IPS-15b (cell line): ENCODE results near the gene TSPAN2.

ENCODE experiments used
- H3K27me3 ChIP-seq: one replicate; pipeline ENCODE4 v1.6.1; 2013; ENCODE audit warnings: low read length; ENCODE audit not compliant: control insufficient read depth, insufficient read depth
- H3K36me3 ChIP-seq: one replicate; pipeline ENCODE4 v1.6.1; 2013; ENCODE audit warnings: low read length; ENCODE audit not compliant: control insufficient read depth, insufficient read depth
- H3K4me1 ChIP-seq: one replicate; pipeline ENCODE4 v1.6.1; 2013; ENCODE audit warnings: mild to moderate bottlenecking, low read length; ENCODE audit not compliant: control insufficient read depth, insufficient read depth
- H3K4me3 ChIP-seq: one replicate; pipeline ENCODE4 v1.5.1; 2013; ENCODE audit warnings: low read depth, low read length
- H3K9ac ChIP-seq: one replicate; pipeline ENCODE4 v1.6.1; 2013; ENCODE audit warnings: low read depth, mild to moderate bottlenecking, low read length
- H3K9me3 ChIP-seq: one replicate; pipeline ENCODE4 v1.6.1; 2013; ENCODE audit warnings: mild to moderate bottlenecking, low read length; ENCODE audit not compliant: control insufficient read depth, insufficient read depth

Gene TSPAN2

GRCh38 chr1:115127539-115127938, 38.2 kb upstream of the TSPAN2 start:
- H3K36me3 ChIP-seq = no peaks in the 10 kb centered on the region
- no peak overlapping the region for H3K9ac ChIP-seq
- H3K4me3 ChIP-seq = no peak overlapping the region
- H3K9me3 ChIP-seq = no peaks in the 10 kb centered on the region
- H3K27me3 ChIP-seq = no peaks in the 10 kb centered on the region
- no peaks in the 10 kb centered on the region for H3K4me1 ChIP-seq

GRCh38 chr1:115126516-115126915, 37.2 kb upstream of the TSPAN2 start:
- no peak overlapping the region for H3K9ac ChIP-seq
- no peak overlapping the region for H3K4me3 ChIP-seq
- no peaks in the 10 kb centered on the region for H3K36me3 ChIP-seq
- H3K27me3 ChIP-seq = no peaks in the 10 kb centered on the region
- H3K9me3 ChIP-seq = no peaks in the 10 kb centered on the region
- H3K4me1 ChIP-seq = no peaks in the 10 kb centered on the region

DNA sequence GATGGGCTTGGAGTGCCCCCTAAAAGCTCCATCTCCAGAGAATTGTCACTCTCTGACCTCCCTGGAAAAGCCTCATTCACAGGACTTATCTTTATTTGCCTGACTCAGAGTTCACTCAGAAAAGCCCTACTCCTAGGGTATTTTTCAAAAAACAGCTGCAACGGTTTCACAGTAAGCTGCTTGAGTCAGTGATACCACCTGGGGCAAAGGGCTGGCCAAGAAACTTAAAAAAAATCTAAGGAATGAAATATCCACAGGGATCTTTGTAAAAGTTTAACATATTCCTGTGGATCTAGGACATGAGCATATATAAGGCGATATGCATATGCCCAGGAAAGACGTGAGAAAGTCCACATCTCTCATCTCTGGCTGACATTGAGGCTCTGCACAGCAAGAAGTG, 33.8 kb upstream of the TSPAN2 start:
- no peaks in the 10 kb centered on the region for H3K4me1 ChIP-seq
- no peaks in the 10 kb centered on the region for H3K36me3 ChIP-seq
- H3K9ac ChIP-seq = no peak overlapping the region
- H3K9me3 ChIP-seq = peaks cover 8% of the 10 kb centered on the region
- H3K27me3 ChIP-seq = no peaks in the 10 kb centered on the region
- H3K4me3 ChIP-seq = no peak overlapping the region

DNA sequence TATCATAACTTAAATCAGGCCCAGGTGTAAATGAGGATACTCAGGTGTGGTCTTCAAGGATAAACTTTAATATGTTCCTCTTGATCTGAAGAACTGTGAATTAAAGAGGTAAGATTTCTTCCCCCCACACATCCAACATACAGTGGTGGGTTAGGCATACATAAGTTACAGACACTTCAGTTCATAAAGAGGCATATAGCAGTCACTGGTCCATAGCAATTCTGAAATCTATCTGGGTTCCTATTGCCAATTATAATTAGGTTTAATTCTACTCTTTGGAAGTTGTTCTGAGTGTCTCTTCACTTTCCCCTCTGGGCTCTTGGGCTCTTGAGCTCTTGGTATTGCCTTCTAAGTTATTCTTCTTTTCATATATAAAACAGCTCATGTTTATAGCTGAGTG, 32.5 kb upstream of the TSPAN2 start:
- Histone ChIP-seq H3K4me1 (no peaks in the 10 kb centered on the region), H3K36me3 (no peaks in the 10 kb centered on the region), H3K9ac (no peak overlapping the region), H3K4me3 (no peak overlapping the region), H3K27me3 (no peaks in the 10 kb centered on the region), H3K9me3 (peaks cover 8% of the 10 kb centered on the region)

GRCh38 chr1:115120296-115120695, 31.0 kb upstream of the TSPAN2 start:
- Histone ChIP-seq H3K36me3 (no peaks in the 10 kb centered on the region), H3K4me3 (no peak overlapping the region), H3K9ac (no peak overlapping the region), H3K27me3 (no peaks in the 10 kb centered on the region), H3K9me3 (peaks cover 8% of the 10 kb centered on the region), H3K4me1 (no peaks in the 10 kb centered on the region)

DNA sequence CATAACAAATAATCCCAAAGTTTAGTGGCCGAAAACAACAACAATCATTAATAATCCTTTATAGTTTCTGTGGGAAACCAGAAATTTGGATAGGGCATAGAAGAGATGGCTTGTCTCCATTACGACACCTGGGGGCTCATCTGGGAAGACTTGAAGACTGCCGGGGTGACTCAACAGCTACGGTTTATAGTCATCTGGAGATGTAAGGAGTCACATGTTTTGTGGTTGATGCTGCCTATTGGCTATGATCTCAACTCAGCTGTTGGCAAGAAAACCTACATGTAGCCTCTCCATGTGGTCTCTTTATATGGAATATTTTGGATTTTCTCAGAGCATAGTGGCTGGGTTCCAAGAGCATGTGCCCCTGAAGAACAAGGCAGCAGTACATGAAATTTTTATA, 29.3 kb upstream of the TSPAN2 start:
- H3K4me3 ChIP-seq = no peak overlapping the region
- no peak overlapping the region for H3K9ac ChIP-seq
- H3K9me3 ChIP-seq = peaks cover 8% of the 10 kb centered on the region
- H3K4me1 ChIP-seq = no peaks in the 10 kb centered on the region
- H3K36me3 ChIP-seq = no peaks in the 10 kb centered on the region
- H3K27me3 ChIP-seq = peaks cover 3% of the 10 kb centered on the region

- H3K4me1 ChIP-seq = peaks cover 2% of the 10 kb centered on the region
- H3K4me3 ChIP-seq = no peak overlapping the region
- H3K9ac ChIP-seq = no peak overlapping the region
- H3K9me3 ChIP-seq = peaks cover 8% of the 10 kb centered on the region
- peaks cover 6% of the 10 kb centered on the region for H3K27me3 ChIP-seq
- H3K36me3 ChIP-seq = no peaks in the 10 kb centered on the region
Observed at GRCh38 chr1:115118086-115118485, 28.8 kb upstream of the TSPAN2 start.

DNA sequence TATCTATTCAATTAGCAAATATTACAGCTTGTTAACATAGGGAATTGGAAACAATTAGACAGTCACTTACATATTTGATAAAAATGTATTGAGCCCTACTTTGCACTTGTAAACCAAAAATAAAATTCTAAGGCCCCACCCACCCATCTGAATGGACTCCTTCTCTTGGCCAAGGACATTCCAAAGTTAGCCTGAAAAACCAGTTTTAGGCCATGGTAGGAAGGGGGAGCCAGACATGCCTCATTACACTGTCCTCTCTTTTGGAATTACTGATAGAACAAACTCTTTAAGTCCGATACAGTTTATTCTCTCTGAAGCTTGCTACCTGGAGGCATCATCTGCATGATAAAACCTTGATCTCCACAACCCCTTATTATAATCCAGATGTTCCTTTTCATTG, 28.0 kb upstream of the TSPAN2 start:
- no peak overlapping the region for H3K4me3 ChIP-seq
- no peak overlapping the region for H3K9ac ChIP-seq
- peaks cover 6% of the 10 kb centered on the region for H3K4me1 ChIP-seq
- no peaks in the 10 kb centered on the region for H3K36me3 ChIP-seq
- H3K27me3 ChIP-seq = peaks cover 6% of the 10 kb centered on the region
- H3K9me3 ChIP-seq = peaks cover 8% of the 10 kb centered on the region

DNA sequence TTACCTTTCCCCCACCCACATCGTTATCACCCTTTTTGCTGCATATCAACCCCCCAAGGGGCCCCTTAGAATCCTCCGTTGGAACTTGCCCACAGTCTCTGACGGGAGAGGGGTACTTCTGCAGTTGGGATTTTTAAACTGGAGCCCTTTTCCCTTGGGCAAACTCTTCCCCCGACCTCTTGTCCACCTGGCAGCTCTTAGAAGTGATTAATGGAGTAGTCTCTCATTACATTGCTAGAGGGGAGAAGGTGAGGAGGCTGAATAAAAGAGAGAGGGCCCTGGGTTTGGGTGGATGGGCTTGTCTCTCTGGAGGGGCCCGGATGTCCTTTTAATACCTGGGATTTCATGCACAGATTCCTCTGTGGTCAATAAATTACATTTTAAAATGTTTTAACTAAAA, 27.2 kb upstream of the TSPAN2 start:
- Histone ChIP-seq H3K9ac (no peak overlapping the region), H3K36me3 (no peaks in the 10 kb centered on the region), H3K27me3 (peaks cover 6% of the 10 kb centered on the region), H3K9me3 (peaks cover 8% of the 10 kb centered on the region), H3K4me3 (no peak overlapping the region), H3K4me1 (peaks cover 12% of the 10 kb centered on the region)

DNA sequence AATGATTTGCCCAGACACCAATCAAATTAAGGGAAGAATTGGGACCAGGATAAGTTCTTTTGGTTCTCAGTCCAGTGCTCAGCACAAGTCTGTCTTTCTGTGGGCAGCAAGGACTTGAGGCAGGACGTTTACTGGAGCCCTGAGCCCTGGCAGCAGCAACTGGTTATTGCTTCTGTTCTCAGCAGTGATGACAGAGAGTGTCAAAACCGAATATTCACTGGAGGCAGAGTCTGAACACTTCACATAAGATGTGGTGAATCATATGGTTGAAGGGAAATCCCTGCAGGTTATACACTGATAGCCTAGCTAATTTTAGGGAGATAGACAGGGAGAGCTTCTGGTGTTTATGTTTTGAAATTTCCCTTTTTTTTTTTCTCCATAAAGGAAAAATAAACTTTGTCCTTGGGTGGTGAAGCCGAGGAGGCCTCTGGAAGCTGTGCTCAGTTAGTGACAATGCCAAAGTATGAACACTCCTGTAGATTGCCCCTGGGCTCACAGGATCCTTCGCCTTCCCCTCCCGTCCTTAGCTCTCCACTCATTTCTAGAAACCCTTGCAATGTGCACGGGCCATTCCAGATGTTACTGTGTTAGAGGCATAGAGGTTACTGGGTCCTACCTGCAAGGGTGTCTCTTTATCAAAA, 26.3 kb upstream of the TSPAN2 start:
- Histone ChIP-seq H3K9ac (no peak overlapping the region), H3K9me3 (peaks cover 8% of the 10 kb centered on the region), H3K4me3 (no peak overlapping the region), H3K27me3 (peaks cover 6% of the 10 kb centered on the region), H3K36me3 (no peaks in the 10 kb centered on the region), H3K4me1 (peaks cover 12% of the 10 kb centered on the region)

GRCh38 chr1:115114308-115114707, 25.0 kb upstream of the TSPAN2 start:
- Histone ChIP-seq H3K4me1 (peaks cover 12% of the 10 kb centered on the region), H3K9ac (no peak overlapping the region), H3K27me3 (peaks cover 6% of the 10 kb centered on the region), H3K36me3 (no peaks in the 10 kb centered on the region), H3K4me3 (no peak overlapping the region), H3K9me3 (no peaks in the 10 kb centered on the region)

- Histone ChIP-seq H3K9me3 (no peaks in the 10 kb centered on the region), H3K4me3 (no peak overlapping the region), H3K4me1 (peaks cover 12% of the 10 kb centered on the region)
Observed at GRCh38 chr1:115113766-115114165, 24.5 kb upstream of the TSPAN2 start.

More at GRCh38 chr1:115113766-115114165, 24.5 kb upstream of the TSPAN2 start:
- Histone ChIP-seq H3K9ac (no peak overlapping the region), H3K27me3 (peaks cover 6% of the 10 kb centered on the region), H3K36me3 (no peaks in the 10 kb centered on the region)
